Spleen (tissue), 11 donors: ENCODE measurements around the gene MIER3. TPM values are rescaled to one million over a fixed set of nuclear protein-coding genes. Genes with fewer than 3 reads are reported as not detected.
"Not testable (repeated sequence)": the region's sequence is repeated elsewhere in the genome, so short reads cannot be mapped to it uniquely, and the experiment has no call there.

Experiments used
- DNase-seq: peaks from one replicate; pipeline ENCODE4 v3.0.0-alpha.2; 2020
- H3K27ac ChIP-seq, 8 donors: fragments of 200-600 bp; sonication (generic) in 7 of 8; 1 replicate in 4 of 8; 2 replicates in 4 of 8; pipeline versions ENCODE4 v1.5.0 to v1.8.0; 2016 to 2021; ENCODE audit warnings: inconsistent platforms in 4 of 8, mild to moderate bottlenecking in 4 of 8, moderate library complexity in 1 of 8
- H3K27me3 ChIP-seq, 7 donors: fragments of 200-600 bp; sonication (generic) in 6 of 7; replicated peaks in 1 of 7; 1 replicate in 4 of 7; 2 replicates in 3 of 7; pipeline versions ENCODE4 v1.5.0 to v1.8.0; 2016 to 2021; ENCODE audit warnings: inconsistent platforms in 3 of 7, mild to moderate bottlenecking in 1 of 7
- H3K36me3 ChIP-seq, 6 donors: fragments of 200-600 bp; sonication (generic) in 5 of 6; 1 replicate in 4 of 6; 2 replicates in 2 of 6; pipeline versions ENCODE4 v1.5.0 to v1.8.0; 2016 to 2021; ENCODE audit warnings: inconsistent platforms in 2 of 6
- H3K4me1 ChIP-seq, 6 donors: fragments of 200-600 bp; sonication (generic) in 5 of 6; 1 replicate in 3 of 6; 2 replicates in 3 of 6; pipeline versions ENCODE4 v1.5.0 to v1.8.0; 2016 to 2021; ENCODE audit warnings: inconsistent platforms in 3 of 6
- H3K4me3 ChIP-seq, 8 donors: fragments of 200-600 bp; sonication (generic) in 7 of 8; 1 replicate in 4 of 8; 2 replicates in 4 of 8; pipeline versions ENCODE4 v1.5.0 to v1.8.0; 2016 to 2021; ENCODE audit warnings: inconsistent platforms in 4 of 8, mild to moderate bottlenecking in 4 of 8, moderate library complexity in 2 of 8
- H3K9me3 ChIP-seq, 8 donors: fragments of 200-600 bp; sonication (generic) in 7 of 8; 1 replicate in 4 of 8; 2 replicates in 4 of 8; pipeline versions ENCODE4 v1.5.0 to v1.8.0; 2016 to 2021; ENCODE audit warnings: inconsistent platforms in 4 of 8
- POLR2A ChIP-seq, 3 donors: fragments of 450-650 bp; IDR thresholded peaks; one replicate each; pipeline ENCODE4 v1.5.1; 2017; ENCODE audit warnings: antibody characterized with exemption in 3 of 3, mild to moderate bottlenecking in 1 of 3
- POLR2AphosphoS5 ChIP-seq, 3 donors: sonication (generic); formaldehyde crosslinking; IDR thresholded peaks; one replicate each; pipeline ENCODE4 v1.5.1; 2017; ENCODE audit warnings: antibody characterized with exemption in 3 of 3
- WGBS, 5 donors: extraction: QIAGEN DNeasy Blood & Tissue Kit in 3 of 5; methylation state at CpG; one replicate each; pipeline versions ENCODE4 v1.1.5 to v1.1.7; 2013 to 2018; 5-methylcytosine and 5-hydroxymethylcytosine counted together
- intact Hi-C: fragments of 100-400 bp; cut with DNase I; formaldehyde crosslinking; loops from one replicate; pipeline ENCODE4 v1.15.0; 2023; ENCODE audit warnings: low total_unique reads
- polyA plus RNA-seq, 3 donors: library from polyadenylated mRNA; stranded (reverse); fragments of 200-250 nt; gene quantifications; one replicate each; pipeline ENCODE4 v1.2.1, GENCODE V29; 2013
- total RNA-seq, 7 donors: library from RNA; depleted of rRNA in 3 of 7; stranded (reverse); fragments of >200 nt in 3 of 7; fragmentation: NEBNext Ultra II Directional in 4 of 7; extraction: Animal tissue kit (Norgen Biotek cat#: 25700) in 4 of 7; gene quantifications; one replicate each; pipeline versions ENCODE4 v1.1.0 to v1.2.1, GENCODE V29; 2016 to 2021
- TF ChIP-seq, protein P1 (sequence below), 11 experiments: fragments of 200-600 bp in 7 of 11; fragments of 450-650 bp in 4 of 11; sonication (generic) in 4 of 11; IDR thresholded peaks in 8 of 11; conservative IDR thresholded peaks in 3 of 11; 1 replicate in 7 of 11; 2 replicates in 4 of 11; pipeline versions ENCODE4 v1.4.0 to v1.8.0; 2016 to 2021; ENCODE audit warnings: antibody characterized with exemption in 11 of 11, inconsistent platforms in 4 of 11, mild to moderate bottlenecking in 1 of 11
- donor health status: healthy with polysubstance abuse.
- donor health status: DM: no; HTN: no; CAD: no; lungs with moderate emphysema.
- donor health status: DM: no; HTN: no; CAD: no.
- donor health status: Bipolar disorder and iron deficiency.
- donor health status: healthy.
- donor health status: DM: no; HTN: no; CAD: no.
- donor health status: DM: yes; HTN: yes; CAD: no.

The MIER3 gene
- total and polyA plus RNA-seq, 10 donors = 5.3 to 24.6 (median 17.9) TPM

DNA sequence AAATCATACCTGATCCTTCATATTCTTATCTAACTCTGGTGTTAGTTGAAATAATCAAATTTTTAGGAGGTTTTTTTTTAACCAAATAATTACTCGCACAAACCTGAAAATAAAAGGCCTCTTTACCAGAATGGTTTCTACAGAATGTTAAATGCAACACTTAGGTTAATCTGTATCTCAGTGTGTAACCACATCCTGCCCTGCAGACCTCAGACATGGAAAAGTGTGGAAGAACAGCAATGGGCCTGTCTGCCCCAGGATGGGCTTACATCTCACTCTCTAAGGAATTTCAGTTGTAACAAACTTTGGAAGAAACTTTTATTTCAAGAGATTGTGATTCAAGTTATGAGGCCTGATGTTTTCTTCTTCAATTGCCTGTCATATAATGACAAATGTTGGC is 32.5 kb upstream of the MIER3 start:
- intact Hi-C loops = no loop called here
- no peak overlapping the region for H3K27ac ChIP-seq
- H3K36me3 ChIP-seq = no peaks in the 10 kb centered on the region
- H3K4me1 ChIP-seq = peaks cover 0 to 6% (median 0%) of the 10 kb centered on the region in 6 donors
- WGBS, 5 donors = 58 to 67% (median 66%) methylated on average over 1 of the region's 1 CpG
- no peak for TF ChIP-seq POLR2AphosphoS5 (IDR thresholded peaks at IDR 0.05)
- TF ChIP-seq, protein P1, sequence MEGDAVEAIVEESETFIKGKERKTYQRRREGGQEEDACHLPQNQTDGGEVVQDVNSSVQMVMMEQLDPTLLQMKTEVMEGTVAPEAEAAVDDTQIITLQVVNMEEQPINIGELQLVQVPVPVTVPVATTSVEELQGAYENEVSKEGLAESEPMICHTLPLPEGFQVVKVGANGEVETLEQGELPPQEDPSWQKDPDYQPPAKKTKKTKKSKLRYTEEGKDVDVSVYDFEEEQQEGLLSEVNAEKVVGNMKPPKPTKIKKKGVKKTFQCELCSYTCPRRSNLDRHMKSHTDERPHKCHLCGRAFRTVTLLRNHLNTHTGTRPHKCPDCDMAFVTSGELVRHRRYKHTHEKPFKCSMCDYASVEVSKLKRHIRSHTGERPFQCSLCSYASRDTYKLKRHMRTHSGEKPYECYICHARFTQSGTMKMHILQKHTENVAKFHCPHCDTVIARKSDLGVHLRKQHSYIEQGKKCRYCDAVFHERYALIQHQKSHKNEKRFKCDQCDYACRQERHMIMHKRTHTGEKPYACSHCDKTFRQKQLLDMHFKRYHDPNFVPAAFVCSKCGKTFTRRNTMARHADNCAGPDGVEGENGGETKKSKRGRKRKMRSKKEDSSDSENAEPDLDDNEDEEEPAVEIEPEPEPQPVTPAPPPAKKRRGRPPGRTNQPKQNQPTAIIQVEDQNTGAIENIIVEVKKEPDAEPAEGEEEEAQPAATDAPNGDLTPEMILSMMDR (IDR thresholded peaks at IDR 0.05 in 8 of 11, conservative IDR thresholded peaks at IDR 0.05 in 3 of 11) = no peak
- TF ChIP-seq POLR2A (IDR thresholded peaks at IDR 0.05) = no peak
- no peaks in the 10 kb centered on the region for H3K9me3 ChIP-seq
- DNase-seq = no peak
- H3K4me3 ChIP-seq = no peak overlapping the region
- H3K27me3 ChIP-seq = no peaks in the 10 kb centered on the region

GRCh38 chr5:56983593-56984361 is 31.9 kb upstream of the MIER3 start:
- no peaks in the 10 kb centered on the region for H3K36me3 ChIP-seq
- H3K27ac ChIP-seq = no peak overlapping the region
- H3K4me1 ChIP-seq = peaks cover 0 to 6% (median 0%) of the 10 kb centered on the region in 6 donors
- no peaks in the 10 kb centered on the region for H3K27me3 ChIP-seq
- no peak for TF ChIP-seq POLR2A (IDR thresholded peaks at IDR 0.05)
- TF ChIP-seq, protein P1 (IDR thresholded peaks at IDR 0.05 in 8 of 11, conservative IDR thresholded peaks at IDR 0.05 in 3 of 11) = no peak
- no peak overlapping the region for H3K4me3 ChIP-seq
- DNase-seq = no peak
- H3K9me3 ChIP-seq = no peaks in the 10 kb centered on the region
- 31 to 55% (median 35%) methylated on average over 1 of the region's 1 CpG for WGBS, 5 donors
- intact Hi-C loops = no loop called here

GRCh38 chr5:56981548-56982315 is 29.8 kb upstream of the MIER3 start:
- Histone ChIP-seq H3K27me3 (no peaks in the 10 kb centered on the region), H3K4me3 (no peak overlapping the region), H3K27ac (no peak overlapping the region), H3K36me3 (no peaks in the 10 kb centered on the region), H3K9me3 (no peaks in the 10 kb centered on the region), H3K4me1 (peaks cover 0 to 6% (median 0%) of the 10 kb centered on the region in 6 donors)
- TF ChIP-seq POLR2A (IDR thresholded peaks at IDR 0.05) = no peak
- no peak for TF ChIP-seq POLR2AphosphoS5 (IDR thresholded peaks at IDR 0.05)
- TF ChIP-seq, protein P1 (IDR thresholded peaks at IDR 0.05 in 8 of 11, conservative IDR thresholded peaks at IDR 0.05 in 3 of 11) = no peak
- WGBS, 5 donors = 87 to 93% (median 89%) methylated on average over 4 of the region's 4 CpGs
- intact Hi-C loops = no loop called here
- DNase-seq = no peak

- TF ChIP-seq POLR2AphosphoS5 (IDR thresholded peaks at IDR 0.05) (no peak), POLR2A (IDR thresholded peaks at IDR 0.05) (no peak)
- TF ChIP-seq, protein P1 (IDR thresholded peaks at IDR 0.05 in 8 of 11, conservative IDR thresholded peaks at IDR 0.05 in 3 of 11) = no peak
- WGBS, 5 donors = 84 to 97% (median 90%) methylated on average over 13 of the region's 13 CpGs
- intact Hi-C loops = no loop called here
- Histone ChIP-seq H3K27me3 (no peaks in the 10 kb centered on the region), H3K9me3 (no peaks in the 10 kb centered on the region), H3K27ac (no peak overlapping the region), H3K4me3 (no peak overlapping the region), H3K36me3 (no peaks in the 10 kb centered on the region), H3K4me1 (no peaks in the 10 kb centered on the region)
- DNase-seq = no peak
Observed at GRCh38 chr5:56979968-56980367, 28.0 kb upstream of the MIER3 start.

GRCh38 chr5:56979526-56979925 is 27.6 kb upstream of the MIER3 start:
- H3K27ac ChIP-seq, H3K36me3 ChIP-seq, H3K27me3 ChIP-seq, intact Hi-C loops, H3K9me3 ChIP-seq, H3K4me1 ChIP-seq, DNase-seq, H3K4me3 ChIP-seq: not testable (repeated sequence)
- WGBS, 5 donors = 56 to 81% (median 73%) methylated on average over 5 of the region's 5 CpGs
